UCSD-AML1 (cell line): Measurements from ENCODE around the gene ZNF841.
"Not testable (repeated sequence)": the region's sequence is repeated elsewhere in the genome, so short reads cannot be mapped to it uniquely, and the experiment has no call there.

Experiments
- DNase-seq: peaks from one replicate; lab custom pipeline; 2025; ENCODE audit not compliant: unreplicated experiment; lab: John Stamatoyannopoulos, UW

Gene ZNF841

GRCh38 chr19:52069653-52070052, 25.9 kb downstream of the ZNF841 start:
- DNase-seq, result no peak

GRCh38 chr19:52066258-52066863, 29.2 kb downstream of the ZNF841 start:
- DNase-seq, result no peak

GRCh38 chr19:52065399-52065798, 30.2 kb downstream of the ZNF841 start:
- no peak for DNase-seq

- not testable (repeated sequence) for DNase-seq
Measured at GRCh38 chr19:52056480-52056879, 39.1 kb downstream of the ZNF841 start.

- not testable (repeated sequence) for DNase-seq
Measured at GRCh38 chr19:52051736-52052135, 43.8 kb downstream of the ZNF841 start.

- DNase-seq, result peak; percentile 95
Measured at GRCh38 chr19:52048555-52049501, 46.7 kb downstream of the ZNF841 start, which contains the start of gene ZNF432. ZNF432 (minus strand) TSS chr19:52048838; CDS start chr19:52046868, 1,970 bp downstream.

GRCh38 chr19:52039169-52039568, 56.4 kb downstream of the ZNF841 start:
- no peak for DNase-seq

GRCh38 chr19:52034051-52034728, 61.4 kb downstream of the ZNF841 start:
- DNase-seq, result no peak

GRCh38 chr19:52028780-52029123, 66.8 kb downstream of the ZNF841 start:
- DNase-seq, result no peak

GRCh38 chr19:52028027-52028779, 67.4 kb downstream of the ZNF841 start, which contains the start of gene ZNF614:
ZNF614 (minus strand) TSS chr19:52028379; CDS start chr19:52025745, 2,634 bp downstream.
- peak; percentile 88 for DNase-seq

GRCh38 chr19:52026255-52026990, 69.1 kb downstream of the ZNF841 start:
- DNase-seq, result not testable (repeated sequence)

- not testable (repeated sequence) for DNase-seq
Measured at GRCh38 chr19:52024478-52024877, 71.1 kb downstream of the ZNF841 start.

- no peak for DNase-seq
Measured at GRCh38 chr19:52022193-52022592, 73.4 kb downstream of the ZNF841 start.

- DNase-seq, result no peak
Measured at GRCh38 chr19:52020506-52020905, 75.1 kb downstream of the ZNF841 start.
